ENCODE results near the gene WT1. TPM values are rescaled to one million over a fixed set of nuclear protein-coding genes. Genes with fewer than 3 reads are reported as not detected.
"Not testable (repeated sequence)": the region's sequence is repeated elsewhere in the genome, so short reads cannot be mapped to it uniquely, and the experiment has no call there.

The WT1 gene
- total RNA-seq (2.3 TPM), polyA plus RNA-seq (0.05 TPM)

DNA sequence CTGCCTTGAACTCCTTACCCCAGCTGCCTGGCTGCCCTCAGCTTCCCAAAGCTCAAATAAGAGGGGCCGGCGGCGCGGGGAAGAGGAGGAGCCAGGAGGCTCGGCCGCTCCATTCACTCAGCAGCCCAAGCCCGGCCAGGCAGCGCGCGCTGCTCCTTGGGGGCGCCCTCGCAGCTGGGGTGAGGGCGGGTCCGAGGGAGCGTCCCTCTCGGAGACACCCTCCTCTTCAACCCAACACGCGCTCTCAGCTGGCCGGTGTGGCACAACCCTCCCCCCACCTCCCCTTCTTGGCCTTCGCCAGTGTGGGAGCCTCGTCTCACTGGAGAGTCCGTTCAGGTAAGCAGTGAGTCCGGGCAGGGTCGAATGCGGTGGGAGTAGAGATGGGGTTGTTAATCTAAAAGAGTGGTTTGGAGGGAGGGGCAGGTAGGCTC lies at the start of gene WT1:
WT1 (minus strand) TSS at position 29 of the 431 bp plus-strand sequence.
- H3K27ac ChIP-seq (ENCODE audit: low read depth): no peak within 1 kb of the TSS
- 2% methylated on average over 25 of the region's 25 CpGs for WGBS
- H3K4me1 ChIP-seq (ENCODE audit: insufficient read depth): peaks cover 3% of the 10 kb centered on the region
- H3K4me3 ChIP-seq (ENCODE audit: low read depth, low read length): peak within 1 kb of the TSS; percentile 20
- no peak for DNase-seq (ENCODE audit: extremely low spot score)
- H3K36me3 ChIP-seq (ENCODE audit: insufficient read depth): no peaks in the 10 kb centered on the region

- Histone ChIP-seq H3K36me3 (ENCODE audit: insufficient read depth) (no peaks in the 10 kb centered on the region), H3K27ac (ENCODE audit: low read depth) (no peak overlapping the region), H3K4me3 (ENCODE audit: low read depth, low read length) (no peak overlapping the region), H3K4me1 (ENCODE audit: insufficient read depth) (no peaks in the 10 kb centered on the region)
- WGBS: 72% methylated on average over 4 of the region's 4 CpGs
- DNase-seq (ENCODE audit: extremely low spot score): no peak
Observed at GRCh38 chr11:32479291-32479690, 44.0 kb upstream of the WT1 start.

GRCh38 chr11:32478277-32478731 lies 43.0 kb upstream of the WT1 start:
- H3K4me1 ChIP-seq (ENCODE audit: insufficient read depth): no peaks in the 10 kb centered on the region
- DNase-seq (ENCODE audit: extremely low spot score): peak; percentile 78
- 15% methylated on average over 7 of the region's 7 CpGs for WGBS
- H3K4me3 ChIP-seq (ENCODE audit: low read depth, low read length): no peak overlapping the region
- H3K27ac ChIP-seq (ENCODE audit: low read depth): no peak overlapping the region
- H3K36me3 ChIP-seq (ENCODE audit: insufficient read depth): no peaks in the 10 kb centered on the region

DNA sequence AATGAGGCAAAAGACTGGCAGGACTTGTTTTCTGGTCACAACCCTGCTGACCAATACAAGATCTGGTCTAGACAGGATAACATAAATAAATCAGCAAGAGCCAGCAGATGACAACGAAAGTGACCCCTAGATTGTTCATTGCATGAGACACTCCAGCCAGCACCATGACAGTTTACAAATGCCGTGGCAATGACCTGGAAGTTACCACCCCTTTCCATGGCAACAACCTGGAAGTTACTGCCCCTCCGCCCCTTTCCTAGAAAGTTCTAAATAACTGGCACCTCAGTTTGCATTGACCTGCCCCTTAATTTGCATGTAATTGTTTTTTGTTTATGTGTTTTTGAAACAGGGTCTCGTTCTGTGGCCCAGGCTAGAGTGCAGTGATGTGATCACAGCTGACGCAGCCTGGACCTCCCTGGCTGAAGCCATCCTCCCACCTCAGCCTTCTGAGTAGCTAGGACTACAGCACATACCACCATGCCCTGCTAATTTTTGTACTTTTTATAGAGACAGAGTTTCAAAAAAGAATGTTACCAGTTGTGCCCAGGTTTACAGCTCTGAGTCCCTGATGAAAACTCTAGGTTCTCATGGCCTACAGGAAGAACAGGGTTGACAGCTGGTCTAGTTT lies 38.1 kb upstream of the WT1 start:
- Histone ChIP-seq H3K36me3 (ENCODE audit: insufficient read depth) (no peaks in the 10 kb centered on the region), H3K4me3 (ENCODE audit: low read depth, low read length) (no peak overlapping the region), H3K4me1 (ENCODE audit: insufficient read depth) (no peaks in the 10 kb centered on the region), H3K27ac (ENCODE audit: low read depth) (no peak overlapping the region)
- WGBS: 82% methylated on average over 5 of the region's 5 CpGs
- no peak for DNase-seq (ENCODE audit: extremely low spot score)

- no peaks in the 10 kb centered on the region for H3K4me1 ChIP-seq (ENCODE audit: insufficient read depth)
- H3K4me3 ChIP-seq (ENCODE audit: low read depth, low read length): no peak overlapping the region
- 55% methylated on average over 4 of the region's 4 CpGs for WGBS
- H3K27ac ChIP-seq (ENCODE audit: low read depth): no peak overlapping the region
- DNase-seq (ENCODE audit: extremely low spot score): no peak
- H3K36me3 ChIP-seq (ENCODE audit: insufficient read depth): no peaks in the 10 kb centered on the region
Observed at GRCh38 chr11:32472226-32472625, 36.9 kb upstream of the WT1 start.

DNA sequence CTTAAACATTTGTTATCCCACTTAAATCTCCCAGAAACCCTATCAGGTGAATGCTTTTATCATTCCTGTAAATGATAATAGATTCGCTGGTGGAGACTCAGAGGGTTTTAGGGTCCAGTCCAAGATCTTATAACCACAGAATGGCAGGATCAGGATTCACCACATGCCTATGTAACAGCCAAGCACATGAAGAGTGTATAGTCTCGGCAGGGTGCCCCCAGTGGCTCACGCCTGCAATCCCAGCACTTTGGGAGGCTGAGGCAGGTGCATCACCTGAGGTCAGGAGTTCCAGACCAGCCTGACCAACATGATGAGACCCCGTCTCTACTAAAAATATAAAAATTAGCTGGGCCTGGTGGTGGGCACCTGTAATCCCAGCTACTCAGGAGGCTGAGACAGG lies 36.2 kb upstream of the WT1 start:
- H3K4me3 ChIP-seq (ENCODE audit: low read depth, low read length); DNase-seq (ENCODE audit: extremely low spot score); H3K4me1 ChIP-seq (ENCODE audit: insufficient read depth); H3K27ac ChIP-seq (ENCODE audit: low read depth); H3K36me3 ChIP-seq (ENCODE audit: insufficient read depth): not testable (repeated sequence)
- 89% methylated on average over 4 of the region's 4 CpGs for WGBS

- no peaks in the 10 kb centered on the region for H3K36me3 ChIP-seq (ENCODE audit: insufficient read depth)
- no peak for DNase-seq (ENCODE audit: extremely low spot score)
- H3K27ac ChIP-seq (ENCODE audit: low read depth): no peak overlapping the region
- 94% methylated on average over 1 of the region's 1 CpG for WGBS
- no peak overlapping the region for H3K4me3 ChIP-seq (ENCODE audit: low read depth, low read length)
- H3K4me1 ChIP-seq (ENCODE audit: insufficient read depth): no peaks in the 10 kb centered on the region
Observed at GRCh38 chr11:32469791-32470190, 34.5 kb upstream of the WT1 start.

- no peaks in the 10 kb centered on the region for H3K36me3 ChIP-seq (ENCODE audit: insufficient read depth)
- 42% methylated on average over 5 of the region's 5 CpGs for WGBS
- no peak overlapping the region for H3K27ac ChIP-seq (ENCODE audit: low read depth)
- H3K4me3 ChIP-seq (ENCODE audit: low read depth, low read length): no peak overlapping the region
- no peaks in the 10 kb centered on the region for H3K4me1 ChIP-seq (ENCODE audit: insufficient read depth)
- no peak for DNase-seq (ENCODE audit: extremely low spot score)
Observed at GRCh38 chr11:32466279-32466915, 31.1 kb upstream of the WT1 start.

- no peaks in the 10 kb centered on the region for H3K36me3 ChIP-seq (ENCODE audit: insufficient read depth)
- no peaks in the 10 kb centered on the region for H3K4me1 ChIP-seq (ENCODE audit: insufficient read depth)
- no peak overlapping the region for H3K4me3 ChIP-seq (ENCODE audit: low read depth, low read length)
- no peak for DNase-seq (ENCODE audit: extremely low spot score)
- WGBS: 89% methylated on average over 2 of the region's 2 CpGs
- H3K27ac ChIP-seq (ENCODE audit: low read depth): no peak overlapping the region
Observed at GRCh38 chr11:32464078-32464477, 28.7 kb upstream of the WT1 start.

DNA sequence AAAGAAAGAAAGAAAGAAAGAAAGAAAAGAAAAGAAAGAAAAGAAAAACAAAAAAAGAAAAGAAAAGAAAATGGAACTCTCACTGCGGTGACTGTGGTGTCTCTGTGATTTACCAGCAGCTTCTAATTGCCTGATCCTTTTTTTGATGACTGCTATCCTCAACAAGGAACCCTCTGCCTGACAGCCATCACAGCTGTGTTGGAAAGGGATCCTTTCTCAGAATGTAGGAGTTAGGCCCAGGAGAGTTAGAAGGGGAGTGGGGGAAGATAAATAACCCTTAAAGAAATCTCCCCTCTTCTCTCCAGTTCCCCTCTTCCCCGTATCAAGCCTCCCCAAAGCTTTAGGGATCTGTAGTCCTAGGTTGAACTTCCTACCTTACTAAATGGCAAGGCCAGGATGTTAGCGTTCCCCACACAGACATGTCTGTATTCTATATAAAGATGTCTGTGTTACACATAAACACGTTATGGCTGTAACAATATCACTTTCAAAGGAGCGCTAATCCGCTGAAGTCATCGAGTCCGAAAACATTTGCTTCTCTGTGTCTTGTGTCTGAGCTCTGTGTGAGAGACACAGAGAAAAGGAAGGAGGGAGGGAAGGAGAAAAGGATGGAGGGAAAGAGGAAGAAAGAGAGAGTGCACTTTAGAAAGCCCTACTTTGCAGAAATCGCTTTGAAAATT lies 26.8 kb upstream of the WT1 start:
- Histone ChIP-seq H3K27ac (ENCODE audit: low read depth) (no peak overlapping the region), H3K4me3 (ENCODE audit: low read depth, low read length) (no peak overlapping the region), H3K4me1 (ENCODE audit: insufficient read depth) (no peaks in the 10 kb centered on the region), H3K36me3 (ENCODE audit: insufficient read depth) (no peaks in the 10 kb centered on the region)
- 41% methylated on average over 9 of the region's 9 CpGs for WGBS
- DNase-seq (ENCODE audit: extremely low spot score): no peak

DNA sequence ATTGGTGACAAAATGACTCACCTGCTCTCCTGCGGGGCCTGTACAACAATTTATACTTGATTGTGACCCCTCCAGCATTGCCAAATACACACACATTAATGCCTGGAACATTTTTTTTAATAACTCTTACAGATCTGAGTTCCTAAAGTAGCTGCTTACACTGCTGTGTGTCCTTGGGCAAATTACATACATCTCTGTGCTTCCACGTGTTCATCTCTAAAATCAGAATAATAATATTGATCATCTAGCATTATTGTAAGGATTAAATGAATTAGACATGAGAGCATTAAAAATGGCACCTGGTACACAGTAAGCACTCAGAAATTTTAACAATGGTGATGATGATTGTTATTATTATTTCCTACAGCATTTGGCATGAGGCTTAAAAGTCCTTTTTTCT lies 21.5 kb upstream of the WT1 start:
- no peak overlapping the region for H3K4me3 ChIP-seq (ENCODE audit: low read depth, low read length)
- WGBS: 89% methylated on average over 2 of the region's 2 CpGs
- no peak for DNase-seq (ENCODE audit: extremely low spot score)
- H3K36me3 ChIP-seq (ENCODE audit: insufficient read depth): no peaks in the 10 kb centered on the region
- no peak overlapping the region for H3K27ac ChIP-seq (ENCODE audit: low read depth)
- H3K4me1 ChIP-seq (ENCODE audit: insufficient read depth): no peaks in the 10 kb centered on the region

GRCh38 chr11:32454993-32455392 lies 19.7 kb upstream of the WT1 start:
- H3K4me3 ChIP-seq (ENCODE audit: low read depth, low read length): no peak overlapping the region
- 74% methylated on average over 2 of the region's 2 CpGs for WGBS
- H3K27ac ChIP-seq (ENCODE audit: low read depth): no peak overlapping the region
- no peaks in the 10 kb centered on the region for H3K4me1 ChIP-seq (ENCODE audit: insufficient read depth)
- DNase-seq (ENCODE audit: extremely low spot score): no peak
- no peaks in the 10 kb centered on the region for H3K36me3 ChIP-seq (ENCODE audit: insufficient read depth)

- WGBS: 76% methylated on average over 4 of the region's 4 CpGs
- Histone ChIP-seq H3K27ac (ENCODE audit: low read depth) (no peak overlapping the region), H3K4me3 (ENCODE audit: low read depth, low read length) (no peak overlapping the region), H3K4me1 (ENCODE audit: insufficient read depth) (no peaks in the 10 kb centered on the region), H3K36me3 (ENCODE audit: insufficient read depth) (no peaks in the 10 kb centered on the region)
- no peak for DNase-seq (ENCODE audit: extremely low spot score)
Observed at GRCh38 chr11:32451808-32452207, 16.5 kb upstream of the WT1 start.

- H3K4me1 ChIP-seq (ENCODE audit: insufficient read depth): no peaks in the 10 kb centered on the region
- H3K4me3 ChIP-seq (ENCODE audit: low read depth, low read length): no peak overlapping the region
- WGBS: 78% methylated on average over 1 of the region's 1 CpG
- no peaks in the 10 kb centered on the region for H3K36me3 ChIP-seq (ENCODE audit: insufficient read depth)
- no peak overlapping the region for H3K27ac ChIP-seq (ENCODE audit: low read depth)
- no peak for DNase-seq (ENCODE audit: extremely low spot score)
Observed at GRCh38 chr11:32450372-32450771, 15.0 kb upstream of the WT1 start.

Data from urinary bladder (tissue), 4 donors.